K562 (cell line): ENCODE results near the gene TAP2. TPM values are rescaled to one million over a fixed set of nuclear protein-coding genes. Genes with fewer than 3 reads are reported as not detected.

Source experiments
- CHD7 ChIP-seq: fragments of 200-600 bp; sonication (generic); IDR thresholded peaks from one replicate; pipeline ENCODE4 v1.6.1; 2012; ENCODE audit warnings: mild to moderate bottlenecking, low read depth, low read length, inconsistent platforms
- DEAF1 ChIP-seq: fragments of 450-650 bp; formaldehyde crosslinking; IDR thresholded peaks from 2 replicates; pipeline ENCODE4 v1.4.0; 2020; ENCODE audit warnings: mild to moderate bottlenecking, moderate library complexity
- ELK1 ChIP-seq: sonication (generic); formaldehyde crosslinking; IDR thresholded peaks from 2 replicates; pipeline ENCODE4 v1.8.1; 2022; ENCODE audit warnings: missing genetic modification reagents
- HNRNPH1 ChIP-seq: fragments of 200-400 bp; formaldehyde crosslinking; optimal IDR thresholded peaks from 2 replicates; pipeline ENCODE3; 2017; ENCODE audit warnings: low read depth, mild to moderate bottlenecking, low read length, moderate library complexity
- MXD1 ChIP-seq: fragments of 250-450 bp; sonication (Bioruptor Pico); IDR thresholded peaks from 2 replicates; pipeline ENCODE4 v1.8.0; 2021; ENCODE audit warnings: borderline replicate concordance, mild to moderate bottlenecking, moderate library complexity; ENCODE audit not compliant: poor library complexity, severe bottlenecking
- NELFE ChIP-seq: IDR thresholded peaks from 2 replicates; pipeline ENCODE4 v1.6.1; 2011; ENCODE audit warnings: mild to moderate bottlenecking; ENCODE audit not compliant: insufficient read depth, insufficient read length
- SMAD4 ChIP-seq: fragments of 250-450 bp; sonication (Bioruptor Pico); conservative IDR thresholded peaks from 2 replicates; pipeline ENCODE4 v1.8.0; 2021; ENCODE audit warnings: inconsistent platforms, mild to moderate bottlenecking, moderate library complexity
- SPI1 ChIP-seq: IDR thresholded peaks from 2 replicates; pipeline ENCODE4 v1.6.1; 2011; ENCODE audit warnings: low read depth, low read length, control low read depth, borderline replicate concordance
- polyA plus RNA-seq, 8 experiments: library from polyadenylated mRNA; depleted of rRNA in 4 of 8; stranded (reverse) in 5 of 8; unstranded in 3 of 8; fragments of >200 nt; fragmentation: Nextera tagmentation in 2 of 8; fragmentation: Illumina TruSeq in 1 of 8; extraction: Ambion mirVana in 2 of 8; extraction: Trizol in 1 of 8; gene quantifications; 2 replicates each; pipeline versions ENCODE4 v1.2.1 to v1.2.3, GENCODE V29; 2011 to 2014; ENCODE audit warnings: inconsistent platforms in 1 of 8, missing spikeins in 1 of 8
- total RNA-seq, 7 experiments: library from RNA; depleted of rRNA in 6 of 7; stranded (reverse); fragments of >200 nt in 6 of 7; fragmentation: Illumina TruSeq in 2 of 7; extraction: Trizol in 2 of 7; gene quantifications; 2 replicates each; pipeline versions ENCODE4 v1.2.1 to v1.2.3, GENCODE V29; 2011 to 2021; ENCODE audit warnings: low replicate concordance in 1 of 7
- TF ChIP-seq, protein P1 (sequence below): fragments of 450-650 bp; IDR thresholded peaks from 2 replicates; pipeline ENCODE4 v1.6.1; 2016; ENCODE audit warnings: low read depth, mild to moderate bottlenecking, moderate library complexity
- TF ChIP-seq, protein P2 (sequence below): conservative IDR thresholded peaks from 2 replicates; pipeline ENCODE4 v1.6.1; 2011; ENCODE audit warnings: low read depth, mild to moderate bottlenecking, low read length; ENCODE audit not compliant: control insufficient read depth

The TAP2 gene
- total and polyA plus RNA-seq, 9 of the 15 experiments (the other 6 are each of a cell fraction or from before 2014, with no cell fraction given) = 2.0 to 53.5 (median 19.6) TPM

DNA sequence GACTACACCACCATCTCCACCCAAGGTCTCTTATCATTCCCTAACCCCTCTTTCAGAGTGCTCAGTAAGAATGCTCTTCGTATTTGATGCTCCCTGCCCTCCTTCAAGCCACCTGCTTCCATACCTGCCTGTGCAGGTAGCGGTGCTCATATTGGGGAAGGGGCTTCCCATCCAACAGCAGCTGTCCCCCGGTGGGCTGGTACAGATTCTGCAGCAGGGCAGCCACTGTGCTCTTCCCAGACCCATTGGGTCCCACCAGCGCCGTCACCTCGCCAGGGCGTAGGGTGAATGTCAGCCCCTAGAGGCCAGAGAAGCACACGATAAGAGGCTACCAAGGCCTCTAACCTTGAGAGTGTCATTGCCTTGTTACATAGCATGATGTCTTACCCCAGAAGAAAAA is 9.3 kb upstream of the TAP2 start (continued):
- TF ChIP-seq CHD7 (no peak), DEAF1 (CRISPR knock-in tag) (no peak), HNRNPH1 (no peak), ELK1 (CRISPR knock-in tag) (no peak), MXD1 (CRISPR knock-in tag) (no peak), NELFE (no peak), SMAD4 (CRISPR knock-in tag) (no peak), SPI1 (no peak)
- TF ChIP-seq, protein P1, sequence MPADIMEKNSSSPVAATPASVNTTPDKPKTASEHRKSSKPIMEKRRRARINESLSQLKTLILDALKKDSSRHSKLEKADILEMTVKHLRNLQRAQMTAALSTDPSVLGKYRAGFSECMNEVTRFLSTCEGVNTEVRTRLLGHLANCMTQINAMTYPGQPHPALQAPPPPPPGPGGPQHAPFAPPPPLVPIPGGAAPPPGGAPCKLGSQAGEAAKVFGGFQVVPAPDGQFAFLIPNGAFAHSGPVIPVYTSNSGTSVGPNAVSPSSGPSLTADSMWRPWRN = no peak
- TF ChIP-seq, protein P2, sequence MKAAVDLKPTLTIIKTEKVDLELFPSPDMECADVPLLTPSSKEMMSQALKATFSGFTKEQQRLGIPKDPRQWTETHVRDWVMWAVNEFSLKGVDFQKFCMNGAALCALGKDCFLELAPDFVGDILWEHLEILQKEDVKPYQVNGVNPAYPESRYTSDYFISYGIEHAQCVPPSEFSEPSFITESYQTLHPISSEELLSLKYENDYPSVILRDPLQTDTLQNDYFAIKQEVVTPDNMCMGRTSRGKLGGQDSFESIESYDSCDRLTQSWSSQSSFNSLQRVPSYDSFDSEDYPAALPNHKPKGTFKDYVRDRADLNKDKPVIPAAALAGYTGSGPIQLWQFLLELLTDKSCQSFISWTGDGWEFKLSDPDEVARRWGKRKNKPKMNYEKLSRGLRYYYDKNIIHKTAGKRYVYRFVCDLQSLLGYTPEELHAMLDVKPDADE = no peak
